Fibroblast of lung (primary cell): ENCODE data around the gene ENTREP3. TPM values are rescaled to one million over a fixed set of nuclear protein-coding genes. Genes with fewer than 3 reads are reported as not detected.

Source experiments
- DNase-seq, 2 donors: peaks; one replicate each; pipeline versions ENCODE4 v3.0.0 to v3.0.0-alpha.2; 2010; ENCODE audit warnings: low read depth in 2 of 2
- H2AFZ ChIP-seq: 2 replicates; pipeline ENCODE4 v1.5.1; 2012; ENCODE audit warnings: low read length, control low read depth, inconsistent platforms
- H3K27ac ChIP-seq: 2 replicates; pipeline ENCODE4 v1.5.1; 2011; ENCODE audit warnings: low read length, control low read depth; ENCODE audit not compliant: insufficient read depth
- H3K27me3 ChIP-seq: 2 replicates; pipeline ENCODE4 v1.5.1; 2011; ENCODE audit warnings: mild to moderate bottlenecking, low read length; ENCODE audit not compliant: control insufficient read depth, insufficient read depth
- H3K36me3 ChIP-seq: 2 replicates; pipeline ENCODE4 v1.5.1; 2011; ENCODE audit warnings: low read length; ENCODE audit not compliant: control insufficient read depth, insufficient read depth
- H3K4me1 ChIP-seq: 2 replicates; pipeline ENCODE4 v1.5.1; 2011; ENCODE audit warnings: low read length; ENCODE audit not compliant: control insufficient read depth, insufficient read depth; ENCODE audit errors: extremely low read depth
- H3K4me2 ChIP-seq: 2 replicates; pipeline ENCODE4 v1.5.1; 2011; ENCODE audit warnings: low read length, control low read depth; ENCODE audit not compliant: insufficient read depth; ENCODE audit errors: extremely low read depth
- H3K4me3 ChIP-seq, 4 experiments: fragments of 200-600 bp in 1 of 4; sonication (generic) in 1 of 4; replicated peaks in 1 of 4; 2 replicates each; pipeline ENCODE4 v1.5.1; 2011 to 2016; ENCODE audit warnings: low read length in 4 of 4, low read depth in 3 of 4, mild to moderate bottlenecking in 3 of 4, control low read depth in 2 of 4, inconsistent platforms in 1 of 4, mixed read lengths in 1 of 4; ENCODE audit not compliant: insufficient read depth in 1 of 4; ENCODE audit errors: control extremely low read depth in 1 of 4
- H3K79me2 ChIP-seq: 2 replicates; pipeline ENCODE4 v1.5.1; 2012; ENCODE audit warnings: mild to moderate bottlenecking, low read length, inconsistent platforms; ENCODE audit not compliant: control insufficient read depth, insufficient read depth
- H3K9ac ChIP-seq: 2 replicates; pipeline ENCODE4 v1.5.1; 2011; ENCODE audit warnings: mild to moderate bottlenecking, low read length, control low read depth; ENCODE audit not compliant: insufficient read depth
- H3K9me3 ChIP-seq: 2 replicates; pipeline ENCODE4 v1.5.1; 2012; ENCODE audit warnings: low read depth, low read length; ENCODE audit not compliant: control insufficient read depth, insufficient read depth
- H4K20me1 ChIP-seq: 2 replicates; pipeline ENCODE4 v1.5.1; 2011; ENCODE audit warnings: low read length; ENCODE audit not compliant: control insufficient read depth, insufficient read depth; ENCODE audit errors: extremely low read depth
- CTCF ChIP-seq, 2 donors: IDR thresholded peaks in 1 of 2; conservative IDR thresholded peaks in 1 of 2; 1 replicate in 1 of 2; 2 replicates in 1 of 2; pipeline ENCODE4 v1.5.1; 2011 to 2012; ENCODE audit warnings: low read length in 2 of 2, control low read depth in 1 of 2, inconsistent platforms in 1 of 2, low read depth in 1 of 2, mild to moderate bottlenecking in 1 of 2
- EZH2 ChIP-seq: IDR thresholded peaks from 2 replicates; pipeline ENCODE4 v1.5.1; 2012; ENCODE audit warnings: low read length, control low read depth, mild to moderate bottlenecking; ENCODE audit errors: missing control alignments
- polyA plus RNA-seq, 2 donors: library from polyadenylated mRNA; depleted of rRNA in 1 of 2; stranded (reverse) in 1 of 2; unstranded in 1 of 2; fragments of >200 nt; gene quantifications; 2 replicates each; pipeline ENCODE4 v1.2.1, GENCODE V29; 2011 to 2012; ENCODE audit warnings: missing spikeins in 1 of 2
- total RNA-seq: library from RNA; depleted of rRNA; stranded (reverse); fragments of >200 nt; gene quantifications from 2 replicates; pipeline ENCODE4 v1.2.1, GENCODE V29; 2014

The ENTREP3 gene
- total and polyA plus RNA-seq, 2 donors (not counting 1 experiment from before 2014, with no cell fraction given) = 8.5 to 12.9 TPM

GRCh38 chr1:155277070-155277901 lies 22.0 kb upstream of the ENTREP3 start, which contains the start of gene HCN3:
Gene HCN3, plus strand, starts transcription at chr1:155277463. Its CDS starts 128 bp downstream, at chr1:155277591.
- Histone ChIP-seq H3K27me3 (no peaks in the 10 kb centered on the region), H3K4me2 (peak within 1 kb of the TSS; percentile 83), H3K9me3 (no peaks in the 10 kb centered on the region), H3K79me2 (peaks cover 6% of the 10 kb centered on the region), H3K9ac (peak within 1 kb of the TSS; percentile 49), H3K4me1 (peaks cover 9% of the 10 kb centered on the region), H2AFZ (peak within 1 kb of the TSS; percentile 63), H3K36me3 (no peaks in the 10 kb centered on the region), H3K4me3 (peak within 1 kb of the TSS; percentile 58 to 83 (median 67)), H3K27ac (no peak within 1 kb of the TSS), H4K20me1 (no peaks in the 10 kb centered on the region)
- DNase-seq = peak; percentile 85 to 96
- no peak for TF ChIP-seq EZH2
- TF ChIP-seq CTCF (conservative IDR thresholded peaks at IDR 0.05 in 1 of 2, IDR thresholded peaks at IDR 0.05 in 1 of 2; ENCODE audit: low read depth in 1 of 2, low read length in 2 of 2) = peak; percentile 28 to 29

- Histone ChIP-seq H3K27ac (peak within 1 kb of the TSS; percentile 74), H3K27me3 (no peaks in the 10 kb centered on the region), H3K4me3 (peak within 1 kb of the TSS; percentile 38 to 79 (median 66)), H3K4me1 (peaks cover 9% of the 10 kb centered on the region), H3K36me3 (peaks cover 12% of the 10 kb centered on the region), H2AFZ (peak within 1 kb of the TSS; percentile 91), H4K20me1 (no peaks in the 10 kb centered on the region), H3K79me2 (peaks cover 25% of the 10 kb centered on the region), H3K9ac (peak within 1 kb of the TSS; percentile 78), H3K4me2 (peak within 1 kb of the TSS; percentile 100), H3K9me3 (no peaks in the 10 kb centered on the region)
- DNase-seq = peak; percentile 91
- TF ChIP-seq CTCF (conservative IDR thresholded peaks at IDR 0.05 in 1 of 2, IDR thresholded peaks at IDR 0.05 in 1 of 2; ENCODE audit: low read depth in 1 of 2, low read length in 2 of 2) (no peak), EZH2 (no peak)
These were observed 18.3 kb upstream of the ENTREP3 start, which contains the start of gene CLK2 for GRCh38 chr1:155273343-155274245. Gene CLK2, minus strand, starts transcription at chr1:155273504. Its CDS starts 2,527 bp downstream, at chr1:155270977.
